SK-N-SH (cell line): Measurements from ENCODE around the gene DDX28. TPM values are rescaled to one million over a fixed set of nuclear protein-coding genes. Genes with fewer than 3 reads are reported as not detected.

Source experiments
- CTCF ChIA-PET: fragments of 300-600, 350-600 bp; formaldehyde crosslinking; extraction: SDS; loops from one replicate; lab custom pipeline; 2021; lab: Yijun Ruan, JAX
- POLR2A ChIA-PET: fragments of 350-600 bp; sonication (Branson Sonifier 250); formaldehyde crosslinking; extraction: SDS; loops from one replicate; lab custom pipeline; 2020; ENCODE audit warnings: antibody characterized with exemption, inconsistent platforms; lab: Yijun Ruan, JAX
- DNase-seq: peaks from one replicate; pipeline ENCODE4 v3.0.0; 2012
- H2AFZ ChIP-seq: fragments of 200-600 bp; sonication (generic); 2 replicates; pipeline ENCODE4 v1.8.1; 2016; ENCODE audit warnings: antibody characterized with exemption, mild to moderate bottlenecking, low read depth
- H3F3A ChIP-seq: fragments of 200-600 bp; sonication (generic); replicated peaks from 2 replicates; pipeline ENCODE3; 2016; ENCODE audit warnings: antibody characterized with exemption, mild to moderate bottlenecking; ENCODE audit not compliant: insufficient read depth
- H3K27ac ChIP-seq, 2 experiments: fragments of 200-500 bp in 1 of 2; fragments of 200-600 bp in 1 of 2; sonication (Bioruptor generic) in 1 of 2; sonication (generic), shearing (Covaris generic) in 1 of 2; 2 replicates each; pipeline versions ENCODE4 v1.5.1 to v1.6.1; 2014 to 2016; ENCODE audit warnings: low read depth in 2 of 2, inconsistent platforms in 1 of 2, low read length in 1 of 2, mild to moderate bottlenecking in 1 of 2, mixed read lengths in 1 of 2
- H3K27me3 ChIP-seq: fragments of 200-600 bp; sonication (generic), shearing (Covaris generic); 2 replicates; pipeline ENCODE4 v1.6.1; 2016; ENCODE audit warnings: mixed run types; ENCODE audit not compliant: insufficient read depth
- H3K36me3 ChIP-seq, 2 experiments: fragments of 200-500 bp in 1 of 2; fragments of 200-600 bp in 1 of 2; sonication (Bioruptor generic) in 1 of 2; sonication (generic) in 1 of 2; replicated peaks in 1 of 2; 2 replicates each; pipeline versions ENCODE3 to v1.5.1; 2014 to 2016; ENCODE audit warnings: low read length in 1 of 2, mild to moderate bottlenecking in 1 of 2; ENCODE audit not compliant: insufficient read depth in 2 of 2, control insufficient read depth in 1 of 2
- H3K4me1 ChIP-seq, 2 experiments: fragments of 200-500 bp in 1 of 2; fragments of 200-600 bp in 1 of 2; sonication (Bioruptor generic) in 1 of 2; sonication (generic), shearing (Covaris generic) in 1 of 2; 2 replicates each; pipeline versions ENCODE4 v1.5.1 to v1.6.1; 2014 to 2016; ENCODE audit warnings: low read depth in 1 of 2, low read length in 1 of 2, mixed run types in 1 of 2; ENCODE audit not compliant: insufficient read depth in 2 of 2, control insufficient read depth in 1 of 2
- H3K4me2 ChIP-seq: fragments of 200-600 bp; sonication (generic), shearing (Covaris generic); 2 replicates; pipeline ENCODE4 v1.6.1; 2017; ENCODE audit warnings: mixed run types
- H3K4me3 ChIP-seq, 2 experiments: fragments of 200-500 bp in 1 of 2; fragments of 200-600 bp in 1 of 2; sonication (Bioruptor generic) in 1 of 2; sonication (generic), shearing (Covaris generic) in 1 of 2; 2 replicates each; pipeline versions ENCODE4 v1.5.1 to v1.8.1; 2014 to 2016; ENCODE audit warnings: low read depth in 2 of 2, inconsistent platforms in 1 of 2, low read length in 1 of 2, mild to moderate bottlenecking in 1 of 2, mixed read lengths in 1 of 2, moderate library complexity in 1 of 2
- H3K79me2 ChIP-seq: fragments of 200-600 bp; sonication (generic); 2 replicates; pipeline ENCODE4 v1.8.1; 2017; ENCODE audit warnings: mild to moderate bottlenecking; ENCODE audit not compliant: insufficient read depth
- H3K9ac ChIP-seq: fragments of 200-600 bp; sonication (generic); 2 replicates; pipeline ENCODE4 v1.6.1; 2017; ENCODE audit warnings: mixed run types
- H3K9me2 ChIP-seq: fragments of 200-600 bp; sonication (generic); 2 replicates; pipeline ENCODE4 v1.6.1; 2017; ENCODE audit warnings: mixed run types
- H3K9me3 ChIP-seq: fragments of 200-600 bp; sonication (generic); 2 replicates; pipeline ENCODE4 v1.6.1; 2017; ENCODE audit warnings: mixed run types, mild to moderate bottlenecking, moderate library complexity
- H4K20me1 ChIP-seq: fragments of 200-600 bp; sonication (generic); 2 replicates; pipeline ENCODE4 v1.6.1; 2017; ENCODE audit warnings: mild to moderate bottlenecking, mixed run types; ENCODE audit not compliant: insufficient read depth
- CHD2 ChIP-seq: fragments of 150-350 bp; IDR thresholded peaks from 2 replicates; pipeline ENCODE4 v1.6.1; 2018; ENCODE audit warnings: low read length; ENCODE audit not compliant: partially characterized antibody
- ELF1 ChIP-seq: IDR thresholded peaks from 2 replicates; pipeline ENCODE4 v1.4.0; 2012
- EP300 ChIP-seq, 2 experiments: IDR thresholded peaks; 2 replicates each; pipeline versions ENCODE4 v1.4.0 to v1.6.1; 2012; ENCODE audit warnings: borderline replicate concordance in 1 of 2, low read depth in 1 of 2, low read length in 1 of 2
- EZH2phosphoT487 ChIP-seq: fragments of 200-600 bp; sonication (generic); IDR thresholded peaks from 2 replicates; pipeline ENCODE4 v1.6.1; 2017; ENCODE audit warnings: low read depth, mixed run types, mild to moderate bottlenecking, antibody characterized with exemption, moderate library complexity, borderline replicate concordance
- FOXM1 ChIP-seq: IDR thresholded peaks from 2 replicates; pipeline ENCODE4 v1.4.0; 2012; ENCODE audit warnings: low read depth, mild to moderate bottlenecking
- GABPA ChIP-seq: IDR thresholded peaks from 2 replicates; pipeline ENCODE4 v1.4.0; 2012; ENCODE audit warnings: low read depth, mild to moderate bottlenecking
- GATA2 ChIP-seq: sonication (generic); formaldehyde crosslinking; IDR thresholded peaks from 2 replicates; pipeline ENCODE4 v1.5.0; 2020; ENCODE audit warnings: mild to moderate bottlenecking, missing genetic modification reagents
- NFIC ChIP-seq: IDR thresholded peaks from 2 replicates; pipeline ENCODE4 v1.4.0; 2012; ENCODE audit warnings: borderline replicate concordance
- NRF1 ChIP-seq: IDR thresholded peaks from 2 replicates; pipeline ENCODE4 v1.6.1; 2012; ENCODE audit warnings: low read depth, mild to moderate bottlenecking, low read length
- POLR2AphosphoS5 ChIP-seq: IDR thresholded peaks from 2 replicates; pipeline ENCODE4 v1.6.1; 2012; ENCODE audit warnings: low read depth, low read length
- RFX5 ChIP-seq: IDR thresholded peaks from 2 replicates; pipeline ENCODE4 v1.6.1; 2012; ENCODE audit warnings: mild to moderate bottlenecking, improper control_type of control experiment, low read length
- RXRA ChIP-seq: IDR thresholded peaks from 2 replicates; pipeline ENCODE4 v1.4.0; 2012; ENCODE audit warnings: low read depth, mild to moderate bottlenecking, borderline replicate concordance
- YY1 ChIP-seq: IDR thresholded peaks from 2 replicates; pipeline ENCODE4 v1.4.0; 2012; ENCODE audit warnings: low read depth, mild to moderate bottlenecking
- WGBS: methylation state at CpG from one replicate; pipeline ENCODE4 v1.1.6; 2017; ENCODE audit warnings: low lambda C conversion rate; 5-methylcytosine and 5-hydroxymethylcytosine counted together
- polyA plus RNA-seq, 3 experiments: library from polyadenylated mRNA; depleted of rRNA; stranded (reverse); fragments of >200 nt; gene quantifications; 2 replicates each; pipeline ENCODE4 v1.2.3, GENCODE V29; 2012
- TF ChIP-seq, protein P1 (sequence below): IDR thresholded peaks from 2 replicates; pipeline ENCODE4 v1.6.1; 2012; ENCODE audit warnings: mild to moderate bottlenecking, low read depth, low read length, moderate library complexity
- TF ChIP-seq, protein P2 (sequence below): fragments of 150-350 bp; IDR thresholded peaks from 2 replicates; pipeline ENCODE4 v1.6.1; 2016; ENCODE audit warnings: mild to moderate bottlenecking, low read depth, low read length
- TF ChIP-seq, protein P3 (sequence below): IDR thresholded peaks from 2 replicates; pipeline ENCODE4; 2012

The DDX28 gene
- polyA plus RNA-seq, 1 of the 3 experiments (the other 2 are of a cell fraction) = 10.8 TPM

DNA sequence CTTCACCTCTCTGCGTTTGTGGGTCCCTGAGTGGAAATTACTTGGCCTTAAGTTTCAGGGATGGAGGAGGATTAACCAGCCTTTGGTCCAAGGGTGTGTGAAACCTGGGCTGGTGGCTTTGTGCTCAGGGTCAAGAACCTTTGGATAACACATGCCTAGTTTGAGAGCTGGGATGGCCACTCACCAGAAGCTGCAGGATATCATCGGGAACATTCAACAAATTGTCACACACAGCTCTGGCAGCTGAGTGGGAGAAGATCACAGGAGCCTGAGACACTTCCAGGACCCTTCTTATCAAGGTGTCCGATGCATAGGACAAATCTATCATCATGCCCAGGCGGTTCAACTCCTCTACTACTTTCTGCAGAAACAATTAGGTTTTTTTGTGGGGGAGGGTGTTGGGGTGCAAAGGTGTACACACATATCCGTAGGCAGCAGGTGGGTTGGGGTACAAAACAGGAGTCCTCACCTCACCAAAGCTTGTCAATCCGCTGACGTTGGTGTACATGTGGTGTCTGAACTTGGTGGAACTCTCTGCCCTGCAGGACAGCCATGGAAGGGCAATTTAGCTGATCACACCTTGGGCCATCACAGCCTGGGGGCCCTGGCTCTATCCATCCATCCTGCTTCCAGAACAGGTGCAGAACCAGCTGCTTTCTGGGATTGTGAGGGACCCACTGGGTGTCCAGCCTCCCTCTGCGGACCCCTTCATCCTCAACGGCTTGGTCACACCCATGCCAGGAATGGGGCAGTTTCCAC lies 45.4 kb downstream of the DDX28 start (continued):
- TF ChIP-seq, protein P1, sequence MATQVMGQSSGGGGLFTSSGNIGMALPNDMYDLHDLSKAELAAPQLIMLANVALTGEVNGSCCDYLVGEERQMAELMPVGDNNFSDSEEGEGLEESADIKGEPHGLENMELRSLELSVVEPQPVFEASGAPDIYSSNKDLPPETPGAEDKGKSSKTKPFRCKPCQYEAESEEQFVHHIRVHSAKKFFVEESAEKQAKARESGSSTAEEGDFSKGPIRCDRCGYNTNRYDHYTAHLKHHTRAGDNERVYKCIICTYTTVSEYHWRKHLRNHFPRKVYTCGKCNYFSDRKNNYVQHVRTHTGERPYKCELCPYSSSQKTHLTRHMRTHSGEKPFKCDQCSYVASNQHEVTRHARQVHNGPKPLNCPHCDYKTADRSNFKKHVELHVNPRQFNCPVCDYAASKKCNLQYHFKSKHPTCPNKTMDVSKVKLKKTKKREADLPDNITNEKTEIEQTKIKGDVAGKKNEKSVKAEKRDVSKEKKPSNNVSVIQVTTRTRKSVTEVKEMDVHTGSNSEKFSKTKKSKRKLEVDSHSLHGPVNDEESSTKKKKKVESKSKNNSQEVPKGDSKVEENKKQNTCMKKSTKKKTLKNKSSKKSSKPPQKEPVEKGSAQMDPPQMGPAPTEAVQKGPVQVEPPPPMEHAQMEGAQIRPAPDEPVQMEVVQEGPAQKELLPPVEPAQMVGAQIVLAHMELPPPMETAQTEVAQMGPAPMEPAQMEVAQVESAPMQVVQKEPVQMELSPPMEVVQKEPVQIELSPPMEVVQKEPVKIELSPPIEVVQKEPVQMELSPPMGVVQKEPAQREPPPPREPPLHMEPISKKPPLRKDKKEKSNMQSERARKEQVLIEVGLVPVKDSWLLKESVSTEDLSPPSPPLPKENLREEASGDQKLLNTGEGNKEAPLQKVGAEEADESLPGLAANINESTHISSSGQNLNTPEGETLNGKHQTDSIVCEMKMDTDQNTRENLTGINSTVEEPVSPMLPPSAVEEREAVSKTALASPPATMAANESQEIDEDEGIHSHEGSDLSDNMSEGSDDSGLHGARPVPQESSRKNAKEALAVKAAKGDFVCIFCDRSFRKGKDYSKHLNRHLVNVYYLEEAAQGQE = no peak
- TF ChIP-seq RXRA (no peak), GATA2 (no peak)

DNA sequence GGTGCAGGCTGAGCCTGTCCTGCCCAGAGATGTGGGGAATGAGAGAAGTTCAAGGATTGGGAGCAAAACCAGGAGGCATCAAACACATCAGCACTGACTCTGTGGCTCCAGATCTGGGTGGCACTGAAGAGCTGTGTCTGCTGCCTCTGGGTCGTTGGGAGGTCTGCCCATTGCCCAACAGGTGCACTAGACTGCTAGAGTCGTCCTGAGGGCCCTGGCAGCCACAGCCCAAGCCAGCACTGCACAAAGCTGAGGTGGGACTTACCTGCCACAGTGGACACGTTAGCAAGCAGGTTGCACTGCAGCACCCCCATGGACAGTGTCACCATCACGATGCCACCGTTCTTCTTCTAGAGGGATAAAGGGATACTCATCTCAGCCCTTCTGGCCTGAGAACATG lies 46.0 kb downstream of the DDX28 start:
- POLR2A ChIA-PET = no interaction called here

More for the DNA sequence above, 46.0 kb downstream of the DDX28 start:
- no peaks in the 10 kb centered on the region for H3K9me2 ChIP-seq
- H3K4me1 ChIP-seq = no peaks in the 10 kb centered on the region
- DNase-seq = no peak
- H3K4me2 ChIP-seq = no peak overlapping the region
- no CpG with 5 or more reads among the region's 5 CpGs for WGBS
- H3K36me3 ChIP-seq = no peaks in the 10 kb centered on the region
- TF ChIP-seq GABPA (no peak), ELF1 (no peak), POLR2AphosphoS5 (no peak), EP300 (IDR thresholded peaks at IDR 0.05; ENCODE audit: borderline replicate concordance in 1 of 2, low read depth in 1 of 2, low read length in 1 of 2) (no peak), YY1 (no peak), EZH2phosphoT487 (no peak), NFIC (no peak), RFX5 (no peak), NRF1 (no peak), FOXM1 (no peak), CHD2 (no peak)
- TF ChIP-seq, protein P2, sequence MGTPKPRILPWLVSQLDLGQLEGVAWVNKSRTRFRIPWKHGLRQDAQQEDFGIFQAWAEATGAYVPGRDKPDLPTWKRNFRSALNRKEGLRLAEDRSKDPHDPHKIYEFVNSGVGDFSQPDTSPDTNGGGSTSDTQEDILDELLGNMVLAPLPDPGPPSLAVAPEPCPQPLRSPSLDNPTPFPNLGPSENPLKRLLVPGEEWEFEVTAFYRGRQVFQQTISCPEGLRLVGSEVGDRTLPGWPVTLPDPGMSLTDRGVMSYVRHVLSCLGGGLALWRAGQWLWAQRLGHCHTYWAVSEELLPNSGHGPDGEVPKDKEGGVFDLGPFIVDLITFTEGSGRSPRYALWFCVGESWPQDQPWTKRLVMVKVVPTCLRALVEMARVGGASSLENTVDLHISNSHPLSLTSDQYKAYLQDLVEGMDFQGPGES = no peak
- TF ChIP-seq, protein P3, sequence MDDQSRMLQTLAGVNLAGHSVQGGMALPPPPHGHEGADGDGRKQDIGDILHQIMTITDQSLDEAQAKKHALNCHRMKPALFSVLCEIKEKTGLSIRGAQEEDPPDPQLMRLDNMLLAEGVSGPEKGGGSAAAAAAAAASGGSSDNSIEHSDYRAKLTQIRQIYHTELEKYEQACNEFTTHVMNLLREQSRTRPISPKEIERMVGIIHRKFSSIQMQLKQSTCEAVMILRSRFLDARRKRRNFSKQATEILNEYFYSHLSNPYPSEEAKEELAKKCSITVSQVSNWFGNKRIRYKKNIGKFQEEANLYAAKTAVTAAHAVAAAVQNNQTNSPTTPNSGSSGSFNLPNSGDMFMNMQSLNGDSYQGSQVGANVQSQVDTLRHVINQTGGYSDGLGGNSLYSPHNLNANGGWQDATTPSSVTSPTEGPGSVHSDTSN = no peak
- H3F3A ChIP-seq = no peaks in the 10 kb centered on the region
- no peak overlapping the region for H2AFZ ChIP-seq
- no peaks in the 10 kb centered on the region for H4K20me1 ChIP-seq
- H3K27me3 ChIP-seq = no peaks in the 10 kb centered on the region; the same call in 1 of the 2 replicates
- no peaks in the 10 kb centered on the region for H3K9me3 ChIP-seq
- no peak overlapping the region for H3K27ac ChIP-seq
- H3K4me3 ChIP-seq = no peak overlapping the region
- no peaks in the 10 kb centered on the region for H3K79me2 ChIP-seq
- H3K9ac ChIP-seq = no peak overlapping the region
- CTCF ChIA-PET = no interaction called here
